ENCODE measurements around the gene EFNB2. TPM values are rescaled to one million over a fixed set of nuclear protein-coding genes. Genes with fewer than 3 reads are reported as not detected.

EFNB2 gene
- total and polyA plus RNA-seq, 2 of the 8 experiments (the other 6 are each of a cell fraction or from before 2014, with no cell fraction given): 8.2 to 12.0 TPM

DNA sequence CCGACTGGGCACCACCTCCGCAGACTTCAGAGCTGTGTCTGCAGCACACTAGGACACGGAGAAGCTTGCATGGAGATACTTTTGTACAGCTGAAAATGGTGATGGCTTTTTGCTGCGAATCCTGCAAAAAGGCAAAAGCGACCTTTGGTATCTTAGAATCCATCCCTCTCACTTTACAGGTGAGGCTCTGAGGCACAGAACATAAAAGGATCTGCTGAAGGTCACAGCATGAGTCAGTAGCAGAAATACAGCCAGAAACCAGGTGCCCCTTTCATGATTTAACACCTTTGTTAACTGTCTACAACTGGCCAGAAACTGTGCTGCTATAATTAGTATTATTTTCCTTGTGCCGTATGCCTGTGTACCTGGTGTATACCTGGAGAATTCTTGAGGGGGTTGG, 48.3 kb downstream of the EFNB2 start (continued):
- TF ChIP-seq, protein P1, sequence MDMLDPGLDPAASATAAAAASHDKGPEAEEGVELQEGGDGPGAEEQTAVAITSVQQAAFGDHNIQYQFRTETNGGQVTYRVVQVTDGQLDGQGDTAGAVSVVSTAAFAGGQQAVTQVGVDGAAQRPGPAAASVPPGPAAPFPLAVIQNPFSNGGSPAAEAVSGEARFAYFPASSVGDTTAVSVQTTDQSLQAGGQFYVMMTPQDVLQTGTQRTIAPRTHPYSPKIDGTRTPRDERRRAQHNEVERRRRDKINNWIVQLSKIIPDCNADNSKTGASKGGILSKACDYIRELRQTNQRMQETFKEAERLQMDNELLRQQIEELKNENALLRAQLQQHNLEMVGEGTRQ (IDR thresholded peaks at IDR 0.05; ENCODE audit: low read length): no peak

All from H1 (cell line).